HG03469 (cell line): ENCODE data around the gene ARHGEF17.

Experiments used
- ATAC-seq: cut with Tn5 transposase; IDR thresholded peaks from one replicate; pipeline ENCODE4 v1.9.1; 2021; ENCODE audit warnings: mild to moderate bottlenecking, moderate library complexity, moderate number of reproducible peaks; ENCODE audit not compliant: unreplicated experiment

ARHGEF17 gene

DNA sequence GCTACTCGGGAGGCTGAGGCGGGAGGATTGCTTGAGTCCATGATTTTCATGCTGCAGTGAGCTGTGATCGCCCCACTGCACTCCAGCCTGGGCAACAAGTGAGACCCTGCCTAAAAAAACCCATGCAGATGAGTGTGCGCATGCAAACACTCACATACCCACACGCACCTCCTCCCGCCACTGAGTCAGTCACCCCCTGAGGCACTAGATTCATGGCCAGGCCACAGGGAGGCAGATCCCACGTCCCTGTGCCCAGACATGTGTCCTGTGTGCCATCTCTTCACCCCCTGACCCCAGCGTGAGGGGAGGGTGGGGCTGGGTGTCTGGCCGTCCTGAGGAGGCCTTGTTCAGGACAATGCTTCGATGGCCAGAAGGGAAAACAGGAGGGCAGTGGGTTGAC is 83.6 kb downstream of the ARHGEF17 start:
- no peak for ATAC-seq

- no peak for ATAC-seq
These were observed 84.3 kb downstream of the ARHGEF17 start for GRCh38 chr11:73392108-73393010.

- ATAC-seq, result no peak
These were observed 84.9 kb downstream of the ARHGEF17 start for GRCh38 chr11:73393011-73393380.

DNA sequence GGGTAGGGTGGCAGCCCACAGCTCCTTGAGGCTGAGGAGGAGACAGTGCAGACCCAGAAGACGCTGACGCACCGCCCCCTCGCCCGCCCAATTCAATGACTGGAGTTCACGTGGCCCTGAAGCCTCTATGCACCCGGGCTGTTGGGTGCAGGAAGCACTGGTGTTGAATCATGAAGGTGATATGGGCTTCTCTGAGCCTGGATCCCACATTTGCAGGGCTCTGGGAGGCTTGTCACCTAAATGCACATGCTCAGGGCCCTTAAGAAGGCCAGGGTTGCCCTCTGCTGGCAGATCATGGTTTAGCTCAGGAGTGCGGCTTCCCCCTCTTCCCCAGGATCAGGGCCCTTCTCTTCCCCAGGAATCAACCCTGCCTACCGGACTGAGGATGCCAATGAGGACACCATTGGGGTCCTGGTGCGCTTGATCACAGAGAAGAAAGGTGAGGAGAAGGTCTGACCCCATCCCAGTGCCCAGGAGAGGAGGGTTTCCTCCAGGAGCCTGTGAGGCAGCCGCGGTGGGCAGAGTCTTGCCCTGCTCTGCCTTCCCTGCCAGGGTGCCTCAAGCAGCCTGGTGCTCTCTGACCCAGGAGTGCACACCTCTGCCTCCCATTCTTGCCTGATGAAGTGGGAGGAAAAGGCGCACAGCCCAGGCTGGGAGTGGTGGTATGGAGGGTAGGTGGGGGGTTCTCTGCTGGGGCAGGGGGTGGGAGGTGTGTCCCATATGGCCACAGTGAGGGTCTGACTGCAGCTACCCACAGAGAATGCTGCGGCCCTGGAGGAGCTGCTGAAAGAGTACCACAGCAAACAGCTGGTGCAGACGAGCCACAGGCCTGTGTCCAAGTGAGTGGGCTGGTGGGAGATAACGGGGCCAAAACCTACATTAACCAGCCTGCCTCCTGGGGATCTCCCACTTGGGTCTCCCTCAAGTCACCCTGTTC is 85.7 kb downstream of the ARHGEF17 start:
- no peak for ATAC-seq

DNA sequence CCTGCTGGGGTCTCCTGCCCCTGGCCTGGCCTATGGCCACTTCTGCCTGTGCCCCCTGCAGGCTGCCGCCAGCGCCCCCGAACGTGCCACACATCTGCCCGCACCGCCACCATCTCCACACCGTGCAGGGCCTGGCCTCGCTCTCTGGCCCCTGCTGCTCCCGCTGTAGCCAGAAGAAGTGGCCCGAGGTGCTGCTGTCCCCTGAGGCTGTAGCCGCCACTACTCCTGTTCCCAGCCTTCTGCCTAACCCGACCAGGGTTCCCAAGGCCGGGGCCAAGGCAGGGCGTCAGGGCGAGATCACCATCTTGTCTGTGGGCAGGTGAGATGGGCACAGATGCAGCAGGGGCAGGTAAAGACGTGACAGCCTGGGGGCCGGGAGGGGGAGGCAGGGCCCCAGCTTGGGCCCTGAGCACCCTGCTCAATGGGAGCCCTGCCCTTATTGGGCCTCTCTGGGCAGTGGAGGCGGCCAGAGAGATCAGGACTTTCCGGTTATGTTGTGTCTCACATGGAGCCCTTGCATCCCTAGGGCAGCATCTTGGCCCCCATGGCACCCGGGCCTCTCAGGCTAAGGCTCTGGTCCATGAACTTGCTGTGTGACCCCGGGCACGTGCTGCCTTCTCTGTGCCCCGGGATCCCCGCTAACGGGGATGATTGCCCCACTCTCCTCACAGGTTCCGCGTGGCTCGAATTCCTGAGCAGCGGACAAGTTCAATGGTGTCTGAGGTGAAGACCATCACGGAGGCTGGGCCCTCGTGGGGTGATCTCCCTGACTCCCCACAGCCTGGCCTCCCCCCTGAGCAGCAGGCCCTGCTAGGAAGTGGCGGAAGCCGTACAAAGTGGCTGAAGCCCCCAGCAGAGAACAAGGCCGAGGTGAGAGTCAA is 86.6 kb downstream of the ARHGEF17 start:
- no peak for ATAC-seq

GRCh38 chr11:73395297-73396208 is 87.5 kb downstream of the ARHGEF17 start:
- ATAC-seq, result no peak

DNA sequence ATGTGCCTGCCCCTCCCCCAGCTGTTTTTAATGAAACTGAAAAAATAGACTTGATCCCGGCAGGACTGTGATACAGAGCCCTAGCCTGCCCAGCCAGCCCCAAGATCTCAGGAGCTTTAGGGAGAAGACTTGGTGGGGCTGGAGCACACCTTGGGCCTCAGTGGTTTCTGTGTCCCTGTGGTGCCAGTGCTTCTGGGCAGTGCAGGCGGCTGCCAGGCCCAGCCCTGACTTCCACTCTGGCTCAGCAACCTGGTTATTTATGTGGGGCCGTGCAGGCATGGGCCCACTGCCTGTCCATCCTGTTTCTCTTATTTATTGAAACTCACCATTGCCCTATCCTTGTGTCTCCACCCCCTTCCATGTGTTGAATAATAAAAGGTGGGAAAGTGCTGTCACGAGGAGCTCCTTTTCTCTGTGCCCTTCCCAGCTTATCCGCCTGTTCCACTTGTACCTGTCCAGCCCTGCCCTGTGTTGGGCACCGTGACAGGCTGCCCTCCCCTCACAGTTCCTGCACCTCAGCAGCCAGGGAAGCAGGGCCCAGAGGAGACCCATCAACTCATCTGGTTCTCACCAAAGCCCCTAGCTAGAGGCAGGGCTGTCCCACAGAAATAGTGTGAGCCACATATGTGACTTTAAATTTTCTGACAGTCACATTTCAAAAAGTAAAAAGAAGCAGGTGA is 88.3 kb downstream of the ARHGEF17 start:
- ATAC-seq, result no peak

- no peak for ATAC-seq
These were observed 88.9 kb downstream of the ARHGEF17 start for GRCh38 chr11:73396985-73397384.

GRCh38 chr11:73397468-73398131 is 89.5 kb downstream of the ARHGEF17 start:
- no peak for ATAC-seq

DNA sequence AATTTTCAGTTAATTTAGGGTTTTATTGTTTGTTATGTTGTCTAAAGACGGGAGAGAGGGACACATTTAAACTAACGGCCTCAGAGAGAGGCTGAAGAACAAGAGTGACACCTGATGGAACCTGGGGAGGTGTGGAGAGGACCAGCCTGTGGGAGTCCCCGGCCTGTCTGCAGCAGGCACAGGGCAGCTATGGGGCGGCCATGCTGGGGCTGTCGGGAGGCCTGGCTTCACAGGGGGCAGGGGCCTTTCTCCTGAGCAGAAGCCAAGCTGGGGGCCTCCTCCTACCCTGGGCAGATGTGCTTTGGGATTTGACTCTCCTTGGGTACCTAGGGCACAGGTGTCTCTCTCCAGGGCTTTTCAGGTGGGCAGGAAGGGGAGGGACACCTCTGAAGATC is 90.1 kb downstream of the ARHGEF17 start:
- ATAC-seq, result no peak

- ATAC-seq, result no peak
These were observed 90.6 kb downstream of the ARHGEF17 start for GRCh38 chr11:73398721-73399120.

DNA sequence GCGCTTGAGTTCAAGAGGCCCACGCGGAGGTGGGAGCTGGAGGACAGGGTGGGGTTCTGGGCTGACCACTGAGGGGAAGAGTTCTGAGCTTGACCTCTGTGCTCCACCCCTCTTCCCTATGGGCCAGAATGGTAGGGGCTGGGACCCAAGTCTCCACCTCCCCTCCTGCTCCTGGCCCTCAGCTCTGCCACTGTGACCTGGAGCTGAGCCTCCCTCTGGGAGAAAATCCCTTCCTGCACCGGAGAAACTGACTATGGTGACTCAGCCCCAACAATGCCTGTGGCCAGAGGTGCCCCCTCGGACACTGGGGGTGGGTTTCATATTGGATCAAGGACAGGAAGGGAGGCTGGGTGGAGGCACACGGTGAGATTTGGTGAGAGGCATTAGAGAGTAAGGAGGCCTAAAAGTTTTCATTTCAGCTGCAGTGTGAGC is 91.1 kb downstream of the ARHGEF17 start:
- ATAC-seq, result no peak

- no peak for ATAC-seq
These were observed 91.6 kb downstream of the ARHGEF17 start for GRCh38 chr11:73399636-73400035.

GRCh38 chr11:73400293-73400692 is 92.2 kb downstream of the ARHGEF17 start:
- no peak for ATAC-seq

DNA sequence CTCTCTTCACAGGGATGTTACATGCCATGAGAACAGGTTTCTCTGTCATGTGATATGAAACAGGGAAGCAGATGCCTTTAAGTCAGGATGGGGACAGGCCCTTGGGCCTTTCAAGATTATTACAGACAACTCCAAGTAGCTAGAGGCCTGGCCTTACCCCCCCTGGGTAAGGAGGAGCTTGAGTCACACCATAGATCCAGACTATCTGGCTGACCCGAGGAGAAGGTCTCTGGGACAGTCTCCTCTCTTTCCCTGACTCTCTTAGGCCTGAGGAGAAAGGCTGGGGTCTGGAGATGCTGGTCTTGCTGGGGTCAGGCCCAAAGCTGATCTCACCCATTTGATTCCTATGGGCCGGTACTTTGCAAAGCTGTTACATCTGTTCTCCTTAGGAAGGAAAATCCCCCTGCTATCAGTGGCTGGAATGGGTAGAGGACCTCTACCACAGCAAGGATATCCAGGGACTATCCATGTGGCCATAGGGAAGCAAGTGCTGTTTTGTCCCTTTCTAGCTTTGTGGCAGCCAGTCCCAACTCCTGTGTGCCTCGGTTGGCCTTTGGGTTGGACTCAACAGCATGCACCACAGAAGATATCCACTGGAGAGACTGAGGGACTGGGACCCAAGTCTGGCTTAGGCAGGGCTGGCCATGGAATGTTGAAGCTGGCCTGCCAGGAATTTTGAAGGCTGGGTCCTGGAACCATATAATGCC is 93.3 kb downstream of the ARHGEF17 start:
- ATAC-seq, result no peak

GRCh38 chr11:73401924-73402833 is 94.1 kb downstream of the ARHGEF17 start:
- ATAC-seq, result no peak

GRCh38 chr11:73402834-73403185 is 94.7 kb downstream of the ARHGEF17 start:
- ATAC-seq, result no peak
